ENCODE data around the gene TUBB1.

Gene TUBB1

DNA sequence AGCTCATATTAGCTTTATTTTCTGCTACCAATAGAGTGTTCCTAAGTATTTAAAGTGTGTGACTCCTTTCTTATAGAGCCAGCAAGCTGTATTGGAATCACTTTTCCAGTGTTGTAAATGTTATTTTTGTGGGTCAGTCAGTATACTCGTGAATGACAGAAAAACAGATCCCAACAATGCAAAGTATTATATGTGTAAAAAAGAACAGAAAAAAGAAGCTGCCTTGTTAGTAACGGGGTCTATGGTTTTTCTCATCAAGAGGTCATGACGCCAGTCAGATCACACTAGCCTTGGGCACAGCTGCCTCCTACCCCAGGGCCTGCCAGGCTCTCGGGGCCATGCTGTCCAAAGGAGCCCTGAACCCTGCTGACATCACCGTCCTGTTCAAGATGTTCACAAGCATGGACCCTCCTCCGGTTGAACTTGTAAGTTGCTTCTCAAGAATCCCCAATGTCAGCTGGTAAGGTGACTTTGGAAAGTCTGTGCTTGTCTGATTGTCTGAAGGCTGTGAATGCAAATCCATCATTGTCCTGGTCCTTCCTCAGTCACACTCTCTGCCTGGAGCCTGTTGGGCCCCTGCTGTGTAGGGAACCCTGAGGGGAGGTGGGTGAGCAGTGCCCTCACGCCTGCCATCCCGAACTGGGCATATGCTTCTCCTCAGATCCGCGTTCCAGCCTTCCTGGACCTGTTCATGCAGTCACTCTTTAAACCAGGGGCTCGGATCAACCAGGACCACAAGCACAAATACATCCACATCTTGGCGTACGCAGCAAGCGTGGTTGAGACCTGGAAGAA is 28.4 kb upstream of the TUBB1 start:
- no peak for DNase-seq

DNA sequence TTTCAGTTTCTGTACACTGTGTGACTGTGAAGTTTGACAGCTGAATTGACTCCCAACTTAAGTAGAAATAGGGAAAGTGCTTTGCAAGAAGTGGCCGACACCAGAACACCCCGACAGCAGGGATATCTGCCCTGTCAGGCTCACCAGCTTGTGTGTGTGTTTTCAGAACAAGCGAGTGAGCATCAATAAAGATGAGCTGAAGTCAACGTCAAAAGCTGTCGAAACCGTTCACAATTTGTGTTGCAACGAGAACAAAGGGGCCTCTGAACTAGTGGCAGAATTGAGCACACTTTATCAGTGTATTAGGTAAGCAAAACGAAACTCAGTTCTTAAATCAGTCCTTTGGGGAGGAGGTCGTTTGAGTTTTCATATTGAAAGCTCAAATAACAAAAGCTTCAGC is 27.5 kb upstream of the TUBB1 start:
- DNase-seq = no peak

DNA sequence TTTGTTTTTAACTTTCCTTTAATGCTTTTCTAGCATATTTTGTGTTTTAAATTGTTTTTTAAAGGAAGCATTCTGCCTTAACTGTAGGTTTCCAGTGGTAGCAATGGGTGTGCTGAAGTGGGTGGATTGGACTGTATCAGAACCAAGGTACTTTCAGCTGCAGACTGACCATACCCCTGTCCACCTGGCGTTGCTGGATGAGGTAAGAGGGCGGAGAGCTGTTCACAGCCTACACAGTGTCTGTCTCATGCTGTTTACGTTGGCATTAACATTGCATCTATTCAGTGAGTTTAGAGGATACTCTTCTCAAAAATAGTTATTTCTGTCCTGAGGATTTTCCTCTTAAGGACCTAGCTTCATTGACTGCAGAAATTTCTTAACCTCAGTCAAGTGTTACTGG is 26.3 kb upstream of the TUBB1 start:
- no peak for DNase-seq

DNA sequence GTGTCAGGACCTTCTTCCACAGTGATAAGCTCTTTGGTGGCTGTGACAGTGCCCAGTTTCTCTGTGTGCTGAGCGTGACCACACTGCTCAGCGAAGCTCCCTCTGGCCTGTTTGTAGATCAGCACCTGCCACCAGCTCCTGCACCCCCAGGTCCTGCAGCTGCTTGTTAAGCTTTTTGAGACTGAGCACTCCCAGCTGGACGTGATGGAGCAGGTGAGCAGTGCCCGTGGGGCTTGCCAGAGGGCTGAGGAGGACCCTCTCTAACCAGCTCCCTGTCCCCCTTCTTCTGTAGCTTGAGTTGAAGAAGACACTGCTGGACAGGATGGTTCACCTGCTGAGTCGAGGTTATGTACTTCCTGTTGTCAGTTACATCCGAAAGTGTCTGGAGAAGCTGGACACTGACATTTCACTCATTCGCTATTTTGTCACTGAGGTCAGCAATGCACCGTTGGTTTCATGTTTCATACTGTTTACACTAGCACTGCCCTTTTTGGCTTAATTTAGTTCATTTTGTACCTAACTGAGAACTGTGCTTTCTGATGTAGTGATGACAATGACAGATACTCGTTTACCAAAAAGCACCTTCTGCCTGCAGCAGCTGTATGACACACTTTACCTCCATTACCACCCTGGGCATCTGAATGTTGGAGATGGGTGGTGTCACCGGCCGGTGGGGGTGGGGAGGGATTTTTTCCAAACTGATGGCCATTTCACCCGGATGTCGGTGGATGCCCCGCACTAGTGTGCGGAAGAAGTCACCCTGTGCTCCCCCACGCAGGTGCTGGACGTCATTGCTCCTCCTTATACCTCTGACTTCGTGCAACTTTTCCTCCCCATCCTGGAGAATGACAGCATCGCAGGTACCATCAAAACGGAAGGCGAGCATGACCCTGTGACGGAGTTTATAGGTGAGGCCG is 25.6 kb upstream of the TUBB1 start:
- DNase-seq = no peak

DNA sequence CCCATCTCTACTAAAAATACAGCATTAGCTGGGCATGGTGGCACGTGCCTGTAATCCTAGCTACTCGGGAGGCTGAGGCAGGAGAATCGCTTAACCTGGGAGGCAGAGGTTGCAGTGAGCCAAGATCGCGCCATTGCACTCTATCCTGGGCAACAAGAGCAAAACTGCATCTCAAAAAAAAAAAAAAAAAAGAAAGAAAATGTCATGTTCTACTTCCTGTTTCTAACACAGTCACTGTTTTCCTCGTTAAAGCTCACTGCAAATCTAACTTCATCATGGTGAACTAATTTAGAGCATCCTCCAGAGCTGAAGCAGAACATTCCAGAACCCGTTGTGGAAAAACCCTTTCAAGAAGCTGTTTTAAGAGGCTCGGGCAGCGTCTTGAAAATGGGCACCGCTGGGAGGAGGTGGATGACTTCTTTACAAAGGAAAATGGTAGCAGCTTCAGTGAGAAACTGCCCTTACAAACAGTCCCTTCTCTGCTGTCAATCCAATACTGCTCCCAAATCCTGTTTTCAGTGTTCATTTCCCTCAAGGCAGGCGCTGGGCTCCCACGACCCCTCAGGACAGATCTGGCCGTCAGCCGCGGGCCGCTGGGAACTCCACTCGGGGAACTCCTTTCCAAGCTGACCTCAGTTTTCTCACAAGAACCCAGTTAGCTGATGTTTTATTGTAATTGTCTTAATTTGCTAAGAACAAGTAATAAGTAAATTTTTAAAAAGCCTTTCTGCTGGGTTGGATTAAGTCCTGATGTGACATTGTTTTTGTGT is 24.7 kb upstream of the TUBB1 start:
- DNase-seq = no peak

DNA sequence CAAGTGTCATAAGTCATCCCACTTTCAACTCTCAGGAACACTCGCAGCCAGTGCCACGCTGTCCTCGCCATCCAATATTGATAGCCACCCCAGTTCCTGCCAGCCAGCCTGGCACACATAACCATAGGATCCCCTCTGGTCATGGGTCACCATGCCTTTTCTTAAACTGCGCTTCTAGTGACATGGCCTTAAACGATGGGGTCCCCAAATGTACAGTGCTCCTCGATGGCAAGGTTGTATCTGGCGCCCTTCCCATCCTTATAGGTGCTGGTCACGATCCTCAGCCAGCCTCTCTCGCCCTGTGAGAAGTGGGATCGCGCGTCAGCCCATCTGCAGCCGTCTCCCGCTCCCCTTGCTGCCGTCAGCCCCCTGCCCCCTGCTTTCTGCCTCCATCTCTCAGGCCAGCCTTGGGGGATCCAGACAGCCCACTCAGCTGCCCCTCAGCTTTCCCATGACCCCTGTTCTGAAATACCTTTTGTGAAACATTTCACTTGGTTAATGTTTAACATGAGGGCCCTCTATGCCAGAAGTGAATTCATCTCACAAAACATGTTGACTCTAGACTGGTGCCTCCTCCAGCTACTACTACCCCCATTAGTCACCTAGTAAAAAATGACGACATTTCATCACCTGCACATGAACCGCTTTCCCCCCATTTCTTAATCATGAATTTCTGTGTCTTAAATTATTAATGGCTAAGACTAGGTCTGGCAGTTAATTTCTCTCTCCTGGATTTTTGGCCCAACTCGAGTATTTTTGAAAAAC is 23.6 kb upstream of the TUBB1 start:
- DNase-seq = no peak

DNA sequence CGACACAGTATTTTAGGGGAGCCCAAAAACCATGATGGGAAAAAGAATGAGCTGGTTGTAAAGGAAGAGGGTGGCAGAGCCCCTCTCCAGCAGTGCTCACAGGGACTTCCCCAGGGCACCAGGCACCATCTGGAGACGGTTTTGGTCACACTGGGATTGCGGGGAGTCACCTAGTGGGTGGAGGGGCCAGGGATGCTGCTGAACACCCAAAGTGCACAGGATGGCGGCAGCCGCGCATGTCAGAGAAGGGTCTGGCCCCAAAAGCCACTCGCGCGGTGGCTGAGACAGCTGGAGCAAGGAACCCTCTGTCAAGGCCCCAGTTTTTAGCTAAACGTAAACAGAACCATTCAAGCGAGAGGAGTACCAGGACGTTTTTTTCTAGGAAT is 23.0 kb upstream of the TUBB1 start:
- DNase-seq = no peak

DNA sequence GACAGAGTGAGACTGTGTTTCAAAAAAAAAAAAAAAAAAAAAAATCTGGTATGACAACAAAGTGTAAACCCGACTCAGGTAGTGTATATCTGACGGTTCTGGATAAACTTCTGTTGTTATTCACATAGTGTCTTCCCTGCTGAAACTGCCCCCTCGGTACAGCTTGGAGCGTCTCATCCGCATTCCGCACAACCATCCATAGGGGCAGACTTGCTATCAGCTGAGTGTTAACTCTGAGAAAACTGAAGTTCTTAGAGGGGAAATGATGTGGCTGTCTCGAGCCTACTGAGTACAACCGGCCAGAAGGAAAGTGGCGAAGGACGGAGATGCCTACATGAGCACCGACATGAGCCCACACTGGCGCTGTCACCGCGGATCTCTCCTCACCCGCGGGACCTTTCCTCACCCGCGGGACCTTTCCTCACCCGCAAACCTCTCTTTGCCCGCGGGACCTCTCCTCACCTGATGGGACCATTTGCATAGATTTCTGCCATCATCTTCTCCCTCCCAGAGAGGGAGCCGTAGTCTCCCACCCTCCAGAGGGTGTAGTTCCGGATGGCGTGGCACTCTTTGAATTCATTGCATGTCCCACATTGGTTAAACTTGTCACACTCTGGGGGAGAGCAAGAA is 22.0 kb upstream of the TUBB1 start:
- no peak for DNase-seq

DNA sequence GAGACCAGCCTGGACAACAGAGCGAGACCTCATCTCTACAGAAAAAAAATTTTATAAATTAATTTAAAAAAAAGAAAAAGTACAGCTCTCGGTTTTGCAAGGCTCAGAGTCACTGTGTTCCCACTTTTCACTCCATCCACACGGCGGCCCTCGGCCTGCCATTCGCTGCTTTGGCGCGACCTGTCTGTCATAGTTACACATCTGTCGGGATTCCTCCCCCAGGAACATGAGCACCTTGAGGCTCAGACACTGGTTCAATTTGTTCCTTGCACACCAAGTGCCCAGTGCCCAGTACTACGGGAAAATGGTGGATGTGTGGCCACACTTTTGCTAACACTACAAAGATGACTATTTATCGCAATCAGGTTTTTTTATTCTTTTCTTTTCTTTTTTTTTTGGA is 20.6 kb upstream of the TUBB1 start:
- DNase-seq = no peak

DNA sequence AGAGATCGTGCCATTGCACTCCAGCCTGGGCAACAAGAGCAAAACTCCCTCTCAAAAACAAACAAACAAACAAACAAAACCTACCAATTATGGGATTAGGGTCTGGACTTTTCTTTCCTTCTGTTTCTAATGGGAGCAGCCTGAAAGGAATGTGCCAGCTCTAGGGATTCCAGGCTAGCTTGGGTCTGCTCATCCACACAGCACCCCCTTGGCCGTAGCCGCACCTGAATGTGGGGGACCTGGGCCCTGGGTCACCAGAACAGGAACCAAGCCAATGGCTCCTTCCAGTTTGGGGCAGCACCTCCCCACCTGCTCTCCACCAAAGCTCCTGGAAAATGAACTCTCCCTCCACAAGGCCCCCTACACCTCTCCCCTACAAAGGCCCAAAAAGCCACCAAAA is 18.9 kb upstream of the TUBB1 start:
- DNase-seq = no peak

DNA sequence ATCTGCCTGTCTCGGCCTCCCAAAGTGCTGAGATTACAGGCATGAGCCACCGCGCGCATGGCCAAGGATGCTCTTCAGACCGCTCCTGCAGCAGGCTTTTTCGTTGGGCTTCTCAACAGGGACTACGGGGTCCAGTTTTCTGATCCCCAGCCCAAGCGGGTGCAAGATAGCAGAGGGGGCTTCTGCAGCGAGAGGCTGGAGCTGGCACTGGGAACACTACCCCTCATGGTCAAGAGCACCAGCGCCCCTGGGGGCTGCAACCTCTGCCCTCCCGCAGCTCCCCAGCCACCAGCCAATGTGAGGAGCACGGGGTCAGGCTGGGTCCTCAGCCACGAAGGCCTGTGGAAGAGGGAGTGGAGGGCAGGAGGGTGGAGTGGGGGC is 18.2 kb upstream of the TUBB1 start:
- DNase-seq = no peak

DNA sequence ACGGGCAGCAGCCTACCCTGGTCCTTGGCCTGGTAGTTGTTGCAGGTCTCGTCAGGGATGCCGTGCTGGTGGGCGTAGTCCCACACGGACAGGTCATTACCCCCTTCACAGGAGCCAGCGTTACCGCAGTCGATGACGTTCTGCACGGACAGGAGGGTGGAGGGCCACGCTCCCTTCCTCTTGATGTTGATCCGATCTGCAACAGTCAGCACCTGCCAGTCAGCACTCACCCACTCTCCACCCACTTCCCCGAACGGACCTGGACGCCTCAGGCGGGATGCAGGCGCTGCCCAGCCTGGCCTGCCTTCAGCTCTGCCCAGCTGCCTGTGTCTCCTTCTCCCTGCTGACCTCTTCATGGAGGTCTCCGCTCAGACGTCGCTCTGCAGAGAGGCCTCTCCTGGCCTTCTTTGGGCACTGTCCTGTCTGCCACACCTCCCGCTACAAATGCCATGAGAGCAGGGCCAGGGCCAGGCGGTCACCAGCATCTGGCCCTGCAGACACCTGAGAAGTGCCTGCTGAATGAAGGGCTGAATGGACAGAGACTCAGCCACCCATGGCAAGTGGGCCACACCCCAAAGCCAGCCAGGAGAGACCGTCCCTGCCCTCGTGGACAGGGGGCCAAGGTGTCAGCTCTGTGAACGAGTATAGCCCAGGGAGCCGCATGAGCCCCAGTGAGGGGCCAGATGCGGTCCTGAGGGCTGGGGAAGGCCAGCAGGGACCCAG is 17.6 kb upstream of the TUBB1 start:
- no peak for DNase-seq

DNA sequence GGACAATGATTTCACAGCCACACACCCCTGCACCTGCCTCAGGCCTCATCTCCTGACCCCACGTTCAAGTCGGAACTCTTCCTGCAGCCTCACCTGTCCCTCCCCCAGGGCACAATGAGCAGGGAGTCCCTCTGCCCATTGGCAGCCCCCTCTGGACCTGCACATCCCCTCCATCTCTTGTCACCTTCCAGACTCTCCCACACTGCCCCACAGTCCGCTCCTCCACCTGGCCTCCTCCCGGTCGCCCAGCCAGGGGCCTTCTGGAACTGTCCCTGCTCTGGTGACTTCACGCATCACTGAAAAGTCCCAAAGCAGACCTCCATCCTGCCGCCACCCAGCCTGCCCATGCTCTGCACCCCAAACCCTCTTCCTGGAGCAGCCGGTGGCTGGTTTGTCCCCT is 16.8 kb upstream of the TUBB1 start:
- DNase-seq = no peak

DNA sequence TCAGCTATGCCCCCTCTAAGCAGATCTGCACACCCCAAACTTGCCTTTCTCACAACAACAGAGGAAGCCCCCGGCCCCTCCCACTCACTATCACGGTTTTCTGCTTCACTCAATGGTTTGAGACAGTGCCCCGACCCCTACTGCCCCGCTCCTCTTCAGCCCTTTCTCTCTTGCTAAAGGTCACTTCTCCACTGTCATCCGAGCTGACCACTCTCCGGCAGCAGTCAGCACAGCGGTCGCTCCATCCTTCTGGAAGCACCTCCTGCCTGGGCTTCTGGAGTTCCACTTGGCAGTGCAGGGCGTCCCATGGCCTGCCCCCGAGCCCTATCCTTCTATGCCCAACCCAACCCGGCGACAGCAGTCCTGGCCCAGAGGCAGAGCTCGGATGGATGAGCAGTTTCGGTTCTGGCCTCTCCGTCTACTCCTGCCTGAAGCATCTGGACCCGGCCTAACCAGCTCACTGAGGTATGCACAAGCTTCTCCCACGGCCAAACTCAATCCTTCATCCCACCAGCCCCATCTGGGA is 16.3 kb upstream of the TUBB1 start:
- DNase-seq = no peak

DNA sequence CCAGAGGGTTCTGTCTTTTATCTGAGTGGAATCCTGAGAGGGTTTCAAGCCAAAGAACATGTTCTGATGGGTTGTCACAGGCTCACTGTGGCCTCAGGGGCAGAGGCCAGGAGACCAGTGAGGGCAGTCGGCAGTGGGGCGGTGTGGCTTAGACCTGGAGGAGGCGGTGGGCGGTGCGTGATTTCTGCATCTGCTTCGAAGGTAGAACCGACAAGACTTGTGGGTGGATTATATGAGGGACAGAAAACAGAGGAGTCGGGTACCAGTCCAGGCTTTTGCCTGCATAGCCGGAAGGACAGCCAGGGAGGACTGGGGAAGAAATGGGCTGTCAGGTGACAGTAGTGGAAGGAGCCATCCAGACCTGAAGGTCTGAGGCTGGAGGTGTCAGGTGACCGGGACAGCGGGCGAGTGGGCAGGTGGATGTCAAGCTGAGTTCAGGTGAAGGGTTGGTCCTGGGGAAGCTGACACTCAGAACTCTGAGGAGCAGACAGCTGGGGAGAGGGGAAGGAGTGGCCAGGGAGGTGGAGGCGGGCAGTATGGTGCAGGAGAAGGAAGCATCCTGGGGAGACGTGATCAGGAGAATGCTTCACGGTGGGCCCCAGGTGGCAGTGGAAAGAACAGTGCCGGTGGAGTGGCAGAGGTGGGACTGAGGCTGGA is 15.3 kb upstream of the TUBB1 start:
- DNase-seq = no peak

DNA sequence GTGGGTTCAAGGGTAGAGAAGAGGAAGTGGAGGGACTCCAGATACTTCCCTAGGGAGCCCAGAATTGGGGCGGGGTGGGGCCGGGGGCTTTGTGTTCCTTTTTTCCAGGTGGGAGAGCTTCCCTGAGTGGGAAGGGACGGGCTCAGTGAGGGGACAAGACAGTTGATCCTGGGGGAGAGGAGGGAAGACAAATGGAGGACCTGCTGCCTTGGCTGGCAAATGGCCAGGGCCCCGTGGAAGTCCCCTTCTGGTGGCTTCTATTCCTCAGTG is 14.8 kb upstream of the TUBB1 start:
- DNase-seq = peak in 4 of 5 donors; percentile 43 to 59 (median 50)

DNA sequence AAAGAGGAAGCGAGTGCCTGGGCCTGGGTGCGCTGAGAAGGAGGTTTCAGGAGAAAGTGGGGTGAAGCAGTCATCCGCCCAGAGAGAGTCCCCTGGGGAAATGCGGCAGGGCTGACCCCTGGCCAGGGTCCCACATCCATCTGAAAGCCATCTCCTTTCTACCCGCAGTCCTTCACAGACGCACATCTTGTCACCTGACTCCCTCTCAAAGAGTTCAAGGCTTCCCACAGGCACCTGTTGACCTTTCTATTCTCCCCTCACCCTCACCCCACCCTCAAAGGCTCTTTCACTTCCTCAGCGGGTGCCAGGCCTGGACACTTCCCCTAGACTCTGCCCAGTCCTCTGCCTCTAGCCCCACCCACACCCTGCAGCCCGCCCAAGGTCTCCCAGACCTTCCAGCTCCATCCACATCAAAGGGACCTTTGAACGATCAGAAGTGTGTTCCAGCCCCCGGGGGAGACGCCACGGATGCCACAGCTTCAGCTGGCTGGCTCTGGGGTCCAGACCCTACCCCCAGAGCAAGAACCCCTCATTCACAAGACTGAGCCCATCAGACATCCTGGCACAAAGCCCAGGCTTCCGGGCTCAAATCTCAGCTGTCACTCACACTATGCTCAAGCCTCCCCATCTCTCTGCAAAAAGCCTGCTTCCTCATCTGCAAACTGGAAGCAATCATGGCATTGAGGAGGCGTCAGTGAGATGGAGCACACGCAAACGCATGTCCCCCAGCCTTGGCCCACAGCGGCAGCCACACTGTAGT is 14.3 kb upstream of the TUBB1 start:
- peak in 3 of 5 donors; percentile 22 to 49 (median 35) for DNase-seq

DNA sequence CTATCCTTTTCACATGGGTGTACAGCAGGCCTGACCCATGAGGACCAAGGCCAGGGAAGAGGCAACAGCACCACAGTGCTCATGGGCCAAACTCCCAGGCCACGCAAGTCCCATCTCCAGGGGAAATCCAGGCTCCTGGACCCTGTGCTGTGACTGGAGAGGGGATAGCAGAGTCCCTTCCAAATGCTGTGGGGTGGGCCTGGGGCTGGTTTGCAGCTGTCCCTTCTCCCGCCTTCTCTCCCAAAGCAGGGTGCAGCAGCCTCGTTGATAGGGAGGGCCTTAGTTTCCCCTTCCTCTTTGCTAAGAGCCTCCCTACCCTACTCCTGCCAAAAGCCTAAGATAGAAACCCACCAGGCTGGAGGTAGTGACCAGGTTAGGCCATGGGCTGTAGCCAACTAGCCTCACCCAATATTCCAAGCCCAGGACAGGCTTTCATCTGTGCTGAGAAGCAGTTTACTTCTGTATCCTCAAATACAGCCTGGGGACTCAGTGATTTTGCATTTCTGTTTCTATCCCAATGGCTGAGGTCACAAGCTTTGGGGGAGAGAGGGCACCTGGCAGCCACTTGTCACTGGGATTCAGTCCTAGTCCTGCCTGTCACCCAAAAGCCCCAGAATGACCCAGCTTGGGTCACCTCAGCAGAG is 13.6 kb upstream of the TUBB1 start:
- DNase-seq = no peak

DNA sequence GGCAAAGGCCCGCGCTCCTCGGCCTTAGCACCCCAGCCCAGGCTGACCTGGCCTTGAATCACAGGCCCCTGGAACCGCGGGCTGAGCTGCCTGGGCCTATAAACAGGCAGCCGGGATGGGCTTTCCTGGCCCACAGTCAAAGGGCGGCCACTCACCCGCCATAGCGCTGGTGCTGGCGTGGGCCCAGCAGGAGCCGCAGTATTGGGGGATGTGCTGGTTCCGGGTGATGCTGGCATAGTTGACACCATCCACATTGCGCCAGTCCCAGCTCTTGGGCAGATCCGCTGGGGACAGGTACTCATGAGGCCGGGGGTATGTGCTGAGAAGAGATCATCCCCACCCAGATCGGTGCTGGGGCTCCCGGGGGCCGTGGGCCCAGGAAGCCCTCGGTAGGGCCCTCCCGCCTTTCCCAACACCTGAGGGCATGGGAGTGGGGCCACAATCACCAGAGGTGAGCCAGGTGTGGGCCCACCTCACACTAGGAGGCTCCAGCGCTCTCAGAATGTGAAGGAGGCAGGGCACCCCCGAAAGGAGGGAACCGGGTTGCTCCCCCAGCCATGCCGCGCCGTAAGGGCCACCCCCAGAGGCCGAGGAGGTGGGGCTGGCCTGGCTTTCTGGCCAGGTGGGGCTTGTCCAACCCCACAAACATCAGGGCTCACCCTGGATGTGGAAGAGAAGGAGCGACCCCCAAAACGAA is 12.9 kb upstream of the TUBB1 start:
- no peak for DNase-seq
